ENCODE measurements around the gene ELP4. TPM values are rescaled to one million over a fixed set of nuclear protein-coding genes. Genes with fewer than 3 reads are reported as not detected.

The ELP4 gene
- total and polyA plus RNA-seq, 9 of the 15 experiments (the other 6 are each of a cell fraction or from before 2014, with no cell fraction given), result 24.1 to 60.3 (median 38.7) TPM

- ChIA-PET POLR2A (no interaction called here), CTCF (ENCODE audit: low intra/inter-chr PET ratio) (no interaction called here)
- H3K27ac ChIP-seq (ENCODE audit: extremely low read depth, low read depth, low read length), result no peak overlapping the region
- intact Hi-C loops (cut with micrococcal nuclease) (no loop called here), in situ Hi-C loops (cut with MboI) (no loop called here)
- TF ChIP-seq, protein P1, sequence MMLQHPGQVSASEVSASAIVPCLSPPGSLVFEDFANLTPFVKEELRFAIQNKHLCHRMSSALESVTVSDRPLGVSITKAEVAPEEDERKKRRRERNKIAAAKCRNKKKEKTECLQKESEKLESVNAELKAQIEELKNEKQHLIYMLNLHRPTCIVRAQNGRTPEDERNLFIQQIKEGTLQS (IDR thresholded peaks at IDR 0.05), result no peak
- TF ChIP-seq, protein P1 (CRISPR knock-in tag; conservative IDR thresholded peaks at IDR 0.05), result no peak
- no peak for TF ChIP-seq NEUROD1 (IDR thresholded peaks at IDR 0.05; ENCODE audit: borderline replicate concordance, low read depth, low read length, partially characterized antibody)
- no TSS peak for BruUV-seq (replicated peaks)
- no peak overlapping the region for H3K4me2 ChIP-seq (ENCODE audit: insufficient read depth, low read length)
- no peaks in the 10 kb centered on the region for H3K9me1 ChIP-seq (ENCODE audit: control insufficient read depth, insufficient read depth, low read length)
- H3K27me3 ChIP-seq (ENCODE audit: control insufficient read depth in 2 of 2, insufficient read depth in 2 of 2, low read length in 2 of 2), result no peaks in the 10 kb centered on the region
- no peaks in the 10 kb centered on the region for H3K36me3 ChIP-seq (ENCODE audit: control insufficient read depth, insufficient read depth, low read length)
- H3K9me3 ChIP-seq (replicated peaks; ENCODE audit: control insufficient read depth, insufficient read depth, low read depth, low read length), result no peaks in the 10 kb centered on the region
- no peaks in the 10 kb centered on the region for H3K79me2 ChIP-seq (ENCODE audit: control insufficient read depth, insufficient read depth, low read length)
- DNase-seq (ENCODE audit: extremely low read depth in 1 of 4, low spot score in 3 of 4) (no peak), FAIRE-seq (no peak), ATAC-seq (no peak)
- no peak overlapping the region for H3K4me3 ChIP-seq
- no peak overlapping the region for H2AFZ ChIP-seq (ENCODE audit: low read depth, low read length)
- no peak overlapping the region for H3K9ac ChIP-seq (ENCODE audit: insufficient read depth in 1 of 2, low read depth in 2 of 2, low read length in 2 of 2)
- H4K20me1 ChIP-seq (replicated peaks; ENCODE audit: control insufficient read depth, insufficient read depth, low read length), result no peaks in the 10 kb centered on the region
- no peaks in the 10 kb centered on the region for H3K4me1 ChIP-seq (replicated peaks in 1 of 2; ENCODE audit: control insufficient read depth in 2 of 2, insufficient read depth in 2 of 2, low read length in 2 of 2)
Observed at GRCh38 chr11:31651208-31651607, 141.6 kb downstream of the ELP4 start.

DNA sequence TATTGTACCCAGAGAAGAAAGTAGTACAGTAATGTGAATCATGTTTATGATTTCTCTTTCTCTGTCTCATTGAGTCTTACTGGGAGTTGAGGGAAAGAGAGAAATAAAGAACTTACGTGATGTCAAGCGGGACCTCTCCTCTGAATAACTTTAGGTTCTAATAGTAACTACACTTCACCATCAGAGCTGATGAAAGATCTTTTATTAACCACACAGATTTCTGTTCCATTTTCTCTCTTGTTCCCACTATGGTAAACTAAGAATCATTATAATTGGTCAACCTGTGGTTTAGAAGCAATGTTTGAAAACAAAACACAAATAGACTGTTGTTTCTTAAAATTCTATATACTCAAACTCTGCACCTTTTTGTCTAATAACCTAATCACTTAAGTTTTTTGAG, 142.3 kb downstream of the ELP4 start:
- Histone ChIP-seq H3K36me3 (ENCODE audit: control insufficient read depth, insufficient read depth, low read length) (no peaks in the 10 kb centered on the region), H3K27ac (ENCODE audit: extremely low read depth, low read depth, low read length) (no peak overlapping the region), H3K79me2 (ENCODE audit: control insufficient read depth, insufficient read depth, low read length) (no peaks in the 10 kb centered on the region), H3K27me3 (ENCODE audit: control insufficient read depth in 2 of 2, insufficient read depth in 2 of 2, low read length in 2 of 2) (no peaks in the 10 kb centered on the region), H3K4me1 (replicated peaks in 1 of 2; ENCODE audit: control insufficient read depth in 2 of 2, insufficient read depth in 2 of 2, low read length in 2 of 2) (no peaks in the 10 kb centered on the region), H3K9ac (ENCODE audit: insufficient read depth in 1 of 2, low read depth in 2 of 2, low read length in 2 of 2) (no peak overlapping the region), H3K4me2 (ENCODE audit: insufficient read depth, low read length) (no peak overlapping the region), H2AFZ (ENCODE audit: low read depth, low read length) (no peak overlapping the region), H3K4me3 (no peak overlapping the region), H4K20me1 (replicated peaks; ENCODE audit: control insufficient read depth, insufficient read depth, low read length) (no peaks in the 10 kb centered on the region), H3K9me1 (ENCODE audit: control insufficient read depth, insufficient read depth, low read length) (no peaks in the 10 kb centered on the region), H3K9me3 (replicated peaks; ENCODE audit: control insufficient read depth, insufficient read depth, low read depth, low read length) (no peaks in the 10 kb centered on the region)
- POLR2A ChIA-PET, result no interaction called here
- ATAC-seq (no peak), FAIRE-seq (no peak), DNase-seq (ENCODE audit: extremely low read depth in 1 of 4, low spot score in 3 of 4) (no peak)
- in situ Hi-C loops (cut with MboI) (no loop called here), intact Hi-C loops (cut with micrococcal nuclease) (no loop called here)
- BruUV-seq (replicated peaks), result no TSS peak
- CTCF ChIA-PET (ENCODE audit: low intra/inter-chr PET ratio), result no interaction called here
- WGBS (ENCODE audit: insufficient coverage, low coverage, missing lambda C conversion rate), result 94% methylated on average over 2 of the region's 2 CpGs
- TF ChIP-seq RCOR1 (IDR thresholded peaks at IDR 0.05; ENCODE audit: borderline replicate concordance in 1 of 2, low read depth in 2 of 2, low read length in 2 of 2), result no peak
- TF ChIP-seq IFI16 (CRISPR knock-in tag; IDR thresholded peaks at IDR 0.05), result no peak
- no peak for TF ChIP-seq NCOR1 (IDR thresholded peaks at IDR 0.05)
- TF ChIP-seq, protein P2, sequence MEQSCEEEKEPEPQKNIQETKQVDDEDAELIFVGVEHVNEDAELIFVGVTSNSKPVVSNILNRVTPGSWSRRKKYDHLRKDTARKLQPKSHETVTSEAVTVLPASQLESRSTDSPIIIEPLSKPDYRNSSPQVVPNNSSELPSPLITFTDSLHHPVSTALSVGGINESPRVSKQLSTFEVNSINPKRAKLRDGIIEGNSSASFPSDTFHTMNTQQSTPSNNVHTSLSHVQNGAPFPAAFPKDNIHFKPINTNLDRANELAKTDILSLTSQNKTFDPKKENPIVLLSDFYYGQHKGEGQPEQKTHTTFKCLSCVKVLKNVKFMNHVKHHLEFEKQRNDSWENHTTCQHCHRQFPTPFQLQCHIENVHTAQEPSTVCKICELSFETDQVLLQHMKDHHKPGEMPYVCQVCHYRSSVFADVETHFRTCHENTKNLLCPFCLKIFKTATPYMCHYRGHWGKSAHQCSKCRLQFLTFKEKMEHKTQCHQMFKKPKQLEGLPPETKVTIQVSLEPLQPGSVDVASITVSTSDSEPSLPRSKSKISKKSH (CRISPR knock-in tag; IDR thresholded peaks at IDR 0.05), result no peak
- TF ChIP-seq, protein P3, sequence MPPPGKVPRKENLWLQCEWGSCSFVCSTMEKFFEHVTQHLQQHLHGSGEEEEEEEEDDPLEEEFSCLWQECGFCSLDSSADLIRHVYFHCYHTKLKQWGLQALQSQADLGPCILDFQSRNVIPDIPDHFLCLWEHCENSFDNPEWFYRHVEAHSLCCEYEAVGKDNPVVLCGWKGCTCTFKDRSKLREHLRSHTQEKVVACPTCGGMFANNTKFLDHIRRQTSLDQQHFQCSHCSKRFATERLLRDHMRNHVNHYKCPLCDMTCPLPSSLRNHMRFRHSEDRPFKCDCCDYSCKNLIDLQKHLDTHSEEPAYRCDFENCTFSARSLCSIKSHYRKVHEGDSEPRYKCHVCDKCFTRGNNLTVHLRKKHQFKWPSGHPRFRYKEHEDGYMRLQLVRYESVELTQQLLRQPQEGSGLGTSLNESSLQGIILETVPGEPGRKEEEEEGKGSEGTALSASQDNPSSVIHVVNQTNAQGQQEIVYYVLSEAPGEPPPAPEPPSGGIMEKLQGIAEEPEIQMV (tag; conservative IDR thresholded peaks at IDR 0.05; ENCODE audit: low read depth), result no peak
- TF ChIP-seq U2AF1 (optimal IDR thresholded peaks at IDR 0.05; ENCODE audit: low read depth, low read length), result no peak
- TF ChIP-seq NCOA6 (IDR thresholded peaks at IDR 0.05), result no peak
- no peak for TF ChIP-seq ZNF668 (CRISPR knock-in tag; IDR thresholded peaks at IDR 0.05)
- no peak for TF ChIP-seq TCF7 (IDR thresholded peaks at IDR 0.05; ENCODE audit: borderline replicate concordance)
- no peak for TF ChIP-seq CBX5 (IDR thresholded peaks at IDR 0.05; ENCODE audit: borderline replicate concordance, low read depth)
- no peak for TF ChIP-seq ZFP36 (IDR thresholded peaks at IDR 0.05; ENCODE audit: low read depth, low read length, partially characterized antibody)
- no peak for TF ChIP-seq L3MBTL2 (IDR thresholded peaks at IDR 0.05)

Data from K562 (cell line).